PFSK-1 (cell line): Measurements from ENCODE around the gene B4GALNT4.

Source experiments
- FOXP2 ChIP-seq: optimal IDR thresholded peaks from 2 replicates; pipeline ENCODE3; 2011; ENCODE audit warnings: borderline replicate concordance, control low read depth, inconsistent platforms; ENCODE audit not compliant: insufficient read depth; ENCODE audit errors: extremely low read length, extremely low read depth
- POLR2AphosphoS5 ChIP-seq: IDR thresholded peaks from 2 replicates; pipeline ENCODE4 v1.6.1; 2012; ENCODE audit warnings: low read depth, mild to moderate bottlenecking, control low read depth, low read length, moderate library complexity
- REST ChIP-seq, 2 experiments: IDR thresholded peaks; 2 replicates each; pipeline versions ENCODE4 v1.6.1 to v1.8.0; 2011 to 2012; ENCODE audit warnings: low read depth in 2 of 2, low read length in 2 of 2, control low read depth in 1 of 2, inconsistent platforms in 1 of 2, mild to moderate bottlenecking in 1 of 2, moderate library complexity in 1 of 2; ENCODE audit not compliant: insufficient read depth in 1 of 2
- TAF1 ChIP-seq: IDR thresholded peaks from 2 replicates; pipeline ENCODE4 v1.6.1; 2012; ENCODE audit warnings: low read length, control low read depth, borderline replicate concordance; ENCODE audit not compliant: insufficient read depth

GRCh38 chr11:416757-417621 is 47.7 kb downstream of the B4GALNT4 start:
- TF ChIP-seq REST (IDR thresholded peaks at IDR 0.05; ENCODE audit: insufficient read depth in 1 of 2, low read depth in 2 of 2, low read length in 2 of 2): no peak
- TF ChIP-seq TAF1: no peak
- TF ChIP-seq POLR2AphosphoS5: no peak
- TF ChIP-seq FOXP2: no peak
